Erythroblast (primary cell): Measurements from ENCODE around the gene BPIFB1.

Experiments
- GATA1 ChIP-seq: IDR thresholded peaks from 2 replicates; pipeline ENCODE4 v1.6.1; 2011; ENCODE audit warnings: low read depth, mild to moderate bottlenecking, control low read depth, low read length, moderate library complexity
- POLR2A ChIP-seq: IDR thresholded peaks from 2 replicates; pipeline ENCODE4 v1.6.1; 2011; ENCODE audit warnings: mild to moderate bottlenecking, low read length

DNA sequence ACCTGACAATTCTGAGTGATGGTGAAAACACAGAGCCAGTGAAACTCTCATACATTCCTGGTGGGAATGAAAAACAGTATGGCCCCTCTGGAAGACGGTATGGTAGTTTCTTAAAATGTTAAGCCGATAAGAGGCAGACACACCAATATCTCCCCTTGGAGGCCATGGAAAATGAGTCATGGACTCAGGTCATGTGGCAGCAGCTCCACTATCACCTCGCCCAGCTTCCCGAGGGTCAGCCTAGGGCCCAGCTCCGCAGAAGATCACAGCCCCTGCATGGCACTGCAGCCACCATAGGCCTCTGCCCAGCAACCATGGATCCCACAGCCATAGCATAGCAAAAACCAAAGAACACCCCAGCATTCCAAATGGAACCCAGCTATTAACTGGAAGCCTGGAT, 25.8 kb upstream of the BPIFB1 start:
- TF ChIP-seq GATA1 (no peak), POLR2A (no peak)
